Kidney (tissue), 14 donors: ENCODE results near the gene FHOD3. TPM values are rescaled to one million over a fixed set of nuclear protein-coding genes. Genes with fewer than 3 reads are reported as not detected.

Experiments used
- DNase-seq, 5 donors: peaks; one replicate each; pipeline ENCODE4 v3.0.0-alpha.2; 2013 to 2020
- FAIRE-seq: peaks from 2 replicates; lab custom pipeline; 2012; peaks lifted over from hg19 to GRCh38; lab: Jason Lieb, UNC
- H3K27ac ChIP-seq, 2 donors: one replicate each; pipeline ENCODE4 v1.7.0; 2013; ENCODE audit warnings: low read depth in 2 of 2, low read length in 2 of 2, inconsistent platforms in 1 of 2
- H3K27me3 ChIP-seq: one replicate; pipeline ENCODE4 v1.7.1; 2013; ENCODE audit warnings: low read length, inconsistent platforms; ENCODE audit not compliant: control insufficient read depth, insufficient read depth
- H3K36me3 ChIP-seq, 3 donors: one replicate each; pipeline versions ENCODE4 v1.7.0 to v1.7.1; 2013; ENCODE audit warnings: low read length in 3 of 3, control low read depth in 1 of 3, inconsistent platforms in 1 of 3; ENCODE audit not compliant: insufficient read depth in 3 of 3, control insufficient read depth in 2 of 3
- H3K4me1 ChIP-seq, 3 donors: one replicate each; pipeline versions ENCODE4 v1.7.0 to v1.7.1; 2013; ENCODE audit warnings: low read length in 3 of 3, inconsistent platforms in 1 of 3, low read depth in 1 of 3; ENCODE audit not compliant: control insufficient read depth in 2 of 3, insufficient read depth in 2 of 3
- H3K4me3 ChIP-seq, 3 donors: one replicate each; pipeline versions ENCODE4 v1.7.0 to v1.8.1; 2013; ENCODE audit warnings: low read length in 3 of 3, control low read depth in 1 of 3, inconsistent platforms in 1 of 3
- H3K9ac ChIP-seq, 3 donors: one replicate each; pipeline versions ENCODE4 v1.7.0 to v1.7.1; 2013; ENCODE audit warnings: low read length in 3 of 3, control low read depth in 1 of 3, inconsistent platforms in 1 of 3
- H3K9me3 ChIP-seq, 3 donors: one replicate each; pipeline versions ENCODE4 v1.7.0 to v1.7.1; 2013; ENCODE audit warnings: low read length in 3 of 3, control low read depth in 1 of 3, inconsistent platforms in 1 of 3; ENCODE audit not compliant: control insufficient read depth in 2 of 3, insufficient read depth in 1 of 3
- intact Hi-C: fragments of 100-400 bp; cut with DNase I; formaldehyde crosslinking; loops from one replicate; pipeline ENCODE4 v1.11.1; 2022
- polyA plus RNA-seq: library from polyadenylated mRNA; stranded (reverse); fragments of 350-450 nt; fragmentation: Illumina TruSeq; extraction: RNeasy Lipid Tissue Mini Kit (QIAGEN cat#74804); gene quantifications from one replicate; pipeline ENCODE4 v1.2.3, GENCODE V29; 2014; ENCODE audit warnings: low read depth, low replicate concordance; ENCODE audit not compliant: insufficient read depth
- total RNA-seq: library from RNA; stranded (reverse); fragmentation: NEBNext Ultra II Directional; extraction: Animal tissue kit (Norgen Biotek cat#: 25700); gene quantifications from one replicate; pipeline ENCODE4 v1.2.1, GENCODE V29; 2021
- TF ChIP-seq, protein P1 (sequence below): IDR thresholded peaks from 3 replicates; pipeline ENCODE4 v1.5.1; 2012; ENCODE audit warnings: mild to moderate bottlenecking, moderate library complexity, borderline replicate concordance; ENCODE audit not compliant: insufficient read depth; ENCODE audit errors: extremely low read depth
- donor health status: control.
- donor health status: control.
- donor health status: control.
- donor health status: control.
- donor health status: control.
- donor health status: DM: yes; HTN: yes; CAD: no.
- donor health status: Normal renal cell carcinoma (clear cell type).

The FHOD3 gene
- total and polyA plus RNA-seq, 2 donors from 2014 or later: 21.5 to 28.0 TPM

DNA sequence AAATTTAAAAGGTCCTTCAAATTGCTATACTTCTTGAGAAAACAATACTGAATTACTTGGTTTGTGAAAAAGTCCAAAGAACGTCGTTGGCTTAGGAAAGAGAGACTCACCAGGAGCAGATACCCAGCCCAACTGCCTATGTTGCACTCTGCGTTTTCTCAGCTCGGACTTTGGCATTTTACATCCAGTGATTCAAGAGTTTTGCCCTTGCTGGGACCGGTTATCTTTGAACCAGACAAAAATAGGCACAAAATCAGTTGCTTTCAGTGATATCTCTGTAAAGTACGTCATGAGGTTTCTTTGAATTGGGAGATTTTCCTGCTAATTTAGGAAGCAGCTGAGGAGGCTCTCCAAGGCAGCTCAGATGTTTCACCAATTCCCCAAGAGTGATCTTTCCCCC is 29.3 kb downstream of the FHOD3 start:
- Histone ChIP-seq H3K4me1 (peaks cover 0 to 13% (median 13%) of the 10 kb centered on the region in 3 donors), H3K36me3 (no peaks in the 10 kb centered on the region), H3K9me3 (no peaks in the 10 kb centered on the region), H3K27me3 (no peaks in the 10 kb centered on the region), H3K9ac (no peak overlapping the region), H3K27ac (no peak overlapping the region), H3K4me3 (no peak overlapping the region)
- peak in 1 of 5 donors; percentile 1 for DNase-seq
- FAIRE-seq: no peak
- TF ChIP-seq, protein P1, sequence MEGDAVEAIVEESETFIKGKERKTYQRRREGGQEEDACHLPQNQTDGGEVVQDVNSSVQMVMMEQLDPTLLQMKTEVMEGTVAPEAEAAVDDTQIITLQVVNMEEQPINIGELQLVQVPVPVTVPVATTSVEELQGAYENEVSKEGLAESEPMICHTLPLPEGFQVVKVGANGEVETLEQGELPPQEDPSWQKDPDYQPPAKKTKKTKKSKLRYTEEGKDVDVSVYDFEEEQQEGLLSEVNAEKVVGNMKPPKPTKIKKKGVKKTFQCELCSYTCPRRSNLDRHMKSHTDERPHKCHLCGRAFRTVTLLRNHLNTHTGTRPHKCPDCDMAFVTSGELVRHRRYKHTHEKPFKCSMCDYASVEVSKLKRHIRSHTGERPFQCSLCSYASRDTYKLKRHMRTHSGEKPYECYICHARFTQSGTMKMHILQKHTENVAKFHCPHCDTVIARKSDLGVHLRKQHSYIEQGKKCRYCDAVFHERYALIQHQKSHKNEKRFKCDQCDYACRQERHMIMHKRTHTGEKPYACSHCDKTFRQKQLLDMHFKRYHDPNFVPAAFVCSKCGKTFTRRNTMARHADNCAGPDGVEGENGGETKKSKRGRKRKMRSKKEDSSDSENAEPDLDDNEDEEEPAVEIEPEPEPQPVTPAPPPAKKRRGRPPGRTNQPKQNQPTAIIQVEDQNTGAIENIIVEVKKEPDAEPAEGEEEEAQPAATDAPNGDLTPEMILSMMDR: no peak
- intact Hi-C loops: no loop called here

DNA sequence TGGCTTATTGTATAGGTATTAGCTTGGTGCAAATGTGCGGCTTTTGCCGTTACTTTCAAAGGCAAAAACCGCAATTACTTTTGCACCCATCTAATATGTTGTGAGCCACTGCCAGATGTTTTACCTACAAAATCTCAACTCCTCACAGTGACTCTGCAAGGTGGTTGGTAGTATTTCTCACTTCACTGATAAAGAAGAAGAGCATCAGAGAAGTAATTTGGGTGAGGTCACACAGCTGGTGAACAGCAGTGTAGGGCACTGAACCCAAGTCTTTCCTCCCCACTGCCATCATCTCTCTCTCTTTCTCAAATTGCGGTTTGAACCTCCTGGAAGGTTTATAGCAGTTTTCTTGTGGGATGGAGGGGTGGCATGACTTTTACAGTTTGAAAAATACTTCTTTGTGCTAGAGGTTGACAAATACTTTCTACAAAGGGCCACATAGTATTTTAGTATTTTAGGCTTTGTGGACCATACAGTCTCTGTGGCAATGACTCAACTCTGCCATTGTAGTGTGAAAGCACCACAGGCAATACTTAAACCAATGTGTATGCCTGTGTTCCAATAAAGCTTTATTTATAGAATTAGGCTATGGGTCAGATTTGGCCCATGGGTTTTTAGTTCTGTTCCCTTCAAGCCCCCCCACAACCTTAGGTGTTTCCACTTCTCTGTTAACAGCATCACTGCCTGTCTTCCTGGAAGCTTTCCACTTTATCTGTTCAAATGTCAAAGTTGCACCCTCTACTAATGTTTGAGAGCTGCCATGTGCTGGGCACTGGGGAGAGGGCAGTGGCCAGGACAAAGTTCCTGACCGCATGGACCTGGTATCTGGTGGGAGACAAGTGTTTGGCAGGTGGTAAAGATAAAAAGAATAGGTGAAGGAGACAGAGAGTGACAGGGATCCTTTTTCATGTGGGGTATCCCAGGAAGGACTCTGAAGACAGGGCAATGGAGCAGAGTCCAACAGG is 30.1 kb downstream of the FHOD3 start:
- intact Hi-C loops: no loop called here
- Histone ChIP-seq H3K9ac (no peak overlapping the region), H3K4me3 (no peak overlapping the region), H3K36me3 (no peaks in the 10 kb centered on the region), H3K4me1 (peaks cover 0 to 18% (median 14%) of the 10 kb centered on the region in 3 donors), H3K27ac (no peak overlapping the region), H3K9me3 (no peaks in the 10 kb centered on the region), H3K27me3 (no peaks in the 10 kb centered on the region)
- DNase-seq (no peak), FAIRE-seq (no peak)
- TF ChIP-seq, protein P1: no peak

DNA sequence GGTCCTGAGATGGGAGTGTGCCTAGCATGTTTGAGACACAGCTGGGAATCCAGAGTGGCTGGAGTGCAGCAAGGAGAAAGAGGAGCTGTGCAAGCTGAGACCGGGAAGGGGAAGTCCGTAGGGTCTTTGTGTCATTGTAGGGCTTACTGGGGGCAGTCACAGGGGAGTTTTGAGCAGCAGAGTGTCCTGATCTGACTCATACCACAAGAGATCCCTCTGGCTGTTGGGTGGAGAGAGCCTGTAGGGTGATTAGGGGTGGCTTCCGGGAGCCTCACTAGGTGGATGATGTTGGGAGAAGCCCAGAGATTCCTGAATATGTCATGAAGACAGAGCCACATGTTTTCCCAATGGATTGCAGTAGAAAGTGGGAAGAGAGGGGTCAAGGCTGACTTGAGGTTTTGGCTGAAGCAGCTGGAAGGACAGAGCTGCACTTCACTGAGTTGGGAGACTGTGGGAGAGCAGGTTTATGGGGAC is 30.9 kb downstream of the FHOD3 start:
- H3K4me3 ChIP-seq: no peak overlapping the region
- peak in 1 of 5 donors; percentile 5 for DNase-seq
- H3K4me1 ChIP-seq: peaks cover 0 to 26% (median 14%) of the 10 kb centered on the region in 3 donors
- H3K36me3 ChIP-seq: no peaks in the 10 kb centered on the region
- intact Hi-C loops: no loop called here
- TF ChIP-seq, protein P1: no peak
- no peak overlapping the region for H3K27ac ChIP-seq
- no peak for FAIRE-seq
- no peaks in the 10 kb centered on the region for H3K9me3 ChIP-seq
- H3K9ac ChIP-seq: no peak overlapping the region
- no peaks in the 10 kb centered on the region for H3K27me3 ChIP-seq
